Tibial nerve (tissue), 4 donors: Measurements from ENCODE around the gene NOL4L. TPM values are rescaled to one million over a fixed set of nuclear protein-coding genes. Genes with fewer than 3 reads are reported as not detected.

Experiments used
- DNase-seq, 2 donors: peaks; one replicate each; pipeline ENCODE4 v3.0.0-alpha.2; 2019; ENCODE audit warnings: low spot score in 2 of 2
- H3K27ac ChIP-seq, 4 donors: fragments of 200-600 bp; sonication (generic) in 3 of 4; one replicate each; pipeline ENCODE4 v1.5.1; 2017 to 2019; ENCODE audit warnings: mild to moderate bottlenecking in 1 of 4
- H3K27me3 ChIP-seq, 2 donors: fragments of 200-600 bp; sonication (generic) in 1 of 2; one replicate each; pipeline versions ENCODE4 v1.5.1 to v1.6.0; 2017 to 2019
- H3K36me3 ChIP-seq, 3 donors: fragments of 200-600 bp; sonication (generic); one replicate each; pipeline ENCODE4 v1.5.1; 2018 to 2019
- H3K4me1 ChIP-seq, 4 donors: fragments of 200-600 bp; sonication (generic) in 3 of 4; one replicate each; pipeline ENCODE4 v1.5.1; 2017 to 2019
- H3K4me3 ChIP-seq, 4 donors: fragments of 200-600 bp; sonication (generic) in 3 of 4; one replicate each; pipeline ENCODE4 v1.5.1; 2017 to 2019; ENCODE audit warnings: mild to moderate bottlenecking in 1 of 4, moderate library complexity in 1 of 4
- H3K9me3 ChIP-seq, 4 donors: fragments of 200-600 bp; sonication (generic) in 3 of 4; one replicate each; pipeline ENCODE4 v1.5.1; 2017 to 2019
- EP300 ChIP-seq, 2 donors: sonication (generic); formaldehyde crosslinking; IDR thresholded peaks; one replicate each; pipeline ENCODE4 v1.6.1; 2017; ENCODE audit warnings: antibody characterized with exemption in 2 of 2, mild to moderate bottlenecking in 1 of 2
- POLR2A ChIP-seq, 2 donors: fragments of 450-650 bp; IDR thresholded peaks; one replicate each; pipeline ENCODE4 v1.6.1; 2017; ENCODE audit warnings: antibody characterized with exemption in 2 of 2, mild to moderate bottlenecking in 2 of 2, moderate library complexity in 2 of 2
- WGBS, 2 donors: methylation state at CpG; one replicate each; pipeline ENCODE4 v1.1.5; 2018; 5-methylcytosine and 5-hydroxymethylcytosine counted together
- total RNA-seq, 4 donors: library from RNA; depleted of rRNA; stranded (reverse); fragments of >200 nt; gene quantifications; one replicate each; pipeline ENCODE4 v1.1.0, GENCODE V29; 2016
- TF ChIP-seq, protein P1 (sequence below), 5 experiments: fragments of 200-600 bp in 3 of 5; fragments of 450-650 bp in 2 of 5; sonication (generic) in 3 of 5; IDR thresholded peaks; one replicate each; pipeline ENCODE4 v1.5.1; 2016 to 2019; ENCODE audit warnings: antibody characterized with exemption in 5 of 5, mild to moderate bottlenecking in 3 of 5, moderate library complexity in 2 of 5

Gene NOL4L, protein sequence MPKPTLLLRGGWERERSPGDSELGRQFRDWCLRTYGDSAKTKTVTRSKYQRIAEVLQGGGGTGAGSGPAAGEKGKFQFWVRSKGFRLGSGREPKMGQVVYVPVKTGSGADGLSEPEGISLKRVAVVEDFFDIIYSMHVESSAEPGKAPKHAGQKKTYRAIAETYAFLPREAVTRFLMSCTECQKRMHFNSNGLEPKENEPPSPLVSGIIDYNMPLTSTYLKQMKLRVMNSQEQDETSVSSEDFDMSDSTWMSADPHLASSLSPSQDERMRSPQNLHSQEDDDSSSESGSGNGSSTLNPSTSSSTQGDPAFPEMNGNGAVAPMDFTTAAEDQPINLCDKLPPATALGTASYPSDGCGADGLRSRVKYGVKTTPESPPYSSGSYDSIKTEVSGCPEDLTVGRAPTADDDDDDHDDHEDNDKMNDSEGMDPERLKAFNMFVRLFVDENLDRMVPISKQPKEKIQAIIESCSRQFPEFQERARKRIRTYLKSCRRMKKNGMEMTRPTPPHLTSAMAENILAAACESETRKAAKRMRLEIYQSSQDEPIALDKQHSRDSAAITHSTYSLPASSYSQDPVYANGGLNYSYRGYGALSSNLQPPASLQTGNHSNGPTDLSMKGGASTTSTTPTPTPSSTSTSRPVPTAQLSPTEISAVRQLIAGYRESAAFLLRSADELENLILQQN
- 10 to 100 TPM; 11.5 to 22.3 (median 19.9) TPM for total RNA-seq

- H3K9me3 ChIP-seq = no peaks in the 10 kb centered on the region
- H3K36me3 ChIP-seq = no peaks in the 10 kb centered on the region
- H3K27me3 ChIP-seq = peaks cover 0 to 38% of the 10 kb centered on the region in 2 donors
- H3K4me1 ChIP-seq = peaks cover 0 to 32% (median 2%) of the 10 kb centered on the region in 4 donors
- TF ChIP-seq POLR2A (IDR thresholded peaks at IDR 0.05) (no peak), EP300 (IDR thresholded peaks at IDR 0.05) (no peak)
- TF ChIP-seq, protein P1, sequence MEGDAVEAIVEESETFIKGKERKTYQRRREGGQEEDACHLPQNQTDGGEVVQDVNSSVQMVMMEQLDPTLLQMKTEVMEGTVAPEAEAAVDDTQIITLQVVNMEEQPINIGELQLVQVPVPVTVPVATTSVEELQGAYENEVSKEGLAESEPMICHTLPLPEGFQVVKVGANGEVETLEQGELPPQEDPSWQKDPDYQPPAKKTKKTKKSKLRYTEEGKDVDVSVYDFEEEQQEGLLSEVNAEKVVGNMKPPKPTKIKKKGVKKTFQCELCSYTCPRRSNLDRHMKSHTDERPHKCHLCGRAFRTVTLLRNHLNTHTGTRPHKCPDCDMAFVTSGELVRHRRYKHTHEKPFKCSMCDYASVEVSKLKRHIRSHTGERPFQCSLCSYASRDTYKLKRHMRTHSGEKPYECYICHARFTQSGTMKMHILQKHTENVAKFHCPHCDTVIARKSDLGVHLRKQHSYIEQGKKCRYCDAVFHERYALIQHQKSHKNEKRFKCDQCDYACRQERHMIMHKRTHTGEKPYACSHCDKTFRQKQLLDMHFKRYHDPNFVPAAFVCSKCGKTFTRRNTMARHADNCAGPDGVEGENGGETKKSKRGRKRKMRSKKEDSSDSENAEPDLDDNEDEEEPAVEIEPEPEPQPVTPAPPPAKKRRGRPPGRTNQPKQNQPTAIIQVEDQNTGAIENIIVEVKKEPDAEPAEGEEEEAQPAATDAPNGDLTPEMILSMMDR (IDR thresholded peaks at IDR 0.05) = no peak
- peak within 1 kb of the TSS in 3 of 4 donors; percentile 36 to 67 (median 60) for H3K27ac ChIP-seq
- 0 to 1% methylated on average over 2 to 24 of the region's 80 CpGs for WGBS, 2 donors
- H3K4me3 ChIP-seq = peak within 1 kb of the TSS; percentile 42 to 56 (median 46)
- no peak for DNase-seq
These were observed at the start of gene NOL4L for GRCh38 chr20:32585011-32585585. NOL4L (minus strand) TSS chr20:32585333; CDS start chr20:32584890, 443 bp downstream.

DNA sequence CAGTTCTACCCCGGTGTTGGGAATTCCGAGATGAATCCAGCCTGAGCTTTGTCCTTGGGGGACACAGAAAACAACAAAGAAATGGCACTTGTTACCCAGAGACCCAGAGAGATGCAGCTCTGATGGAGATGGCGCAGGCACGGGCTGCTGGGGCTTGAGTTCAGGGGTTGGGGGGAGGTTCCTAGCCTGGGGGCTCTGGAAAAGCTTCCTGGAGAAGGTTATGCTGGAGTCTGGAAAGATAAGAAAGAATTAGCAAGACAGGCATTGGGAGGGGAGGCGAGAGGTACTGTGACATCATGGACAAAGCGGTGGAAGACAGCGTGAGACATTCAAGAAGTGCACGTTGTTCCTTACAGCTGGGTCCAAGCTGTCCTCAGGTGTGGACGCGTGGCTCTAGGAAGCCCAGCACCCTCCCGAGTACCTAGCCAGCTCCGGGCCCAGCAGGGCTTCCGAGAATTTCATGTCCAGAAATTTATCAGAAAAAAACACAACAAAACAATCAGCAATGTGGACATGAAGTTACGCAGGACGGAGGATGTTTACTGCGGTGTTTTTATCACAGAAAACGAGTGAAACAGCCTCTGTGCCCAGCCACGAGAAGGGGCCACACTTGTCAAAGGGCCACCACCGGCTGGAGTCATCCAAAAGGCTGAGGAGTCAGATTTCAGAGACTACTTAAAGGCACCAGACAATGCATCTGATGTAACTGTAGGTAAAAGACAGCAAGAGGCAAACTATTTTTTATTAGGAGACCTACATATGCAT is 49.1 kb upstream of the NOL4L start:
- H3K4me1 ChIP-seq = peaks cover 0 to 8% (median 0%) of the 10 kb centered on the region in 4 donors
- no peaks in the 10 kb centered on the region for H3K9me3 ChIP-seq
- no peak overlapping the region for H3K4me3 ChIP-seq
- H3K27ac ChIP-seq = no peak overlapping the region
- no peak for DNase-seq
- WGBS, 2 donors = 79 to 80% methylated on average over 19 of the region's 19 CpGs
- no peak for TF ChIP-seq EP300 (IDR thresholded peaks at IDR 0.05)
- no peak for TF ChIP-seq POLR2A (IDR thresholded peaks at IDR 0.05)
- TF ChIP-seq, protein P1 (IDR thresholded peaks at IDR 0.05) = no peak
- H3K27me3 ChIP-seq = no peaks in the 10 kb centered on the region
- H3K36me3 ChIP-seq = no peaks in the 10 kb centered on the region

GRCh38 chr20:32632461-32633354 is 47.6 kb upstream of the NOL4L start:
- DNase-seq = no peak
- Histone ChIP-seq H3K27me3 (peaks cover 0 to 7% of the 10 kb centered on the region in 2 donors), H3K9me3 (no peaks in the 10 kb centered on the region)

DNA sequence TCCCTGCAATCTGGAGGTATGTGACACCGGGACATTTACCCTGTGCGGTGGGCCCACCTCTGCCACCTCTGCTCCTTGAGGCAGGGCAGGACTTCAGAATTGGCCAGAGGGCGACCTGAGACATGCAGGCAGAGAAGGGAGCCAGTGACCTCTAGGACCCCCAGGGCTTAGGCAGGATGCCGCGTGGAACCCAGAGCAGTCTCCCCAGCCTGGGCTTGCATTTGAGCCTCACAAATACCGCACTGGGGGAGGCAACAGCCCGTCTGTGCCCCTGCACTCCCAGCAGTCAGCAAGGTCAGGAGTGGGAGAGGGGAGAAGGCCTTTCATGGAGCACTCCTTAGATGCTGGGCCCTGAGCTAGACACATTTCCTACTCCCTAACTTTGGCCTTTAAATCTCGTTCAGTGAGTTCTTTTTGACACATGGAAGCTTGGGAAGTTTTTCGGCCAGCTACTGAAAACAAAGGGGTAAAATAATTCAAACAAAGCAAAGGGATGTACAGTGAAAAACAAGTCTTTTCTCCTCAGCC is 46.9 kb upstream of the NOL4L start:
- H3K36me3 ChIP-seq = no peaks in the 10 kb centered on the region
- peaks cover 0 to 19% (median 10%) of the 10 kb centered on the region in 4 donors for H3K4me1 ChIP-seq
- 43 to 66% methylated on average over 6 to 8 of the region's 9 CpGs for WGBS, 2 donors
- H3K27me3 ChIP-seq = peaks cover 0 to 14% of the 10 kb centered on the region in 2 donors
- no peak overlapping the region for H3K4me3 ChIP-seq
- no peak for DNase-seq
- no peaks in the 10 kb centered on the region for H3K9me3 ChIP-seq
- H3K27ac ChIP-seq = peak overlapping the region in 1 of 4 donors; percentile 64
- TF ChIP-seq, protein P1 (IDR thresholded peaks at IDR 0.05) = no peak
- TF ChIP-seq EP300 (IDR thresholded peaks at IDR 0.05) (no peak), POLR2A (IDR thresholded peaks at IDR 0.05) (no peak)

More at GRCh38 chr20:32632461-32633354, 47.6 kb upstream of the NOL4L start:
- no peak overlapping the region for H3K4me3 ChIP-seq
- H3K36me3 ChIP-seq = no peaks in the 10 kb centered on the region
- TF ChIP-seq POLR2A (IDR thresholded peaks at IDR 0.05) (no peak), EP300 (IDR thresholded peaks at IDR 0.05) (no peak)
- TF ChIP-seq, protein P1 (IDR thresholded peaks at IDR 0.05) = no peak
- H3K4me1 ChIP-seq = peaks cover 0 to 12% (median 3%) of the 10 kb centered on the region in 4 donors
- peak overlapping the region in 1 of 4 donors; percentile 64 for H3K27ac ChIP-seq
- 64 to 69% methylated on average over 16 of the region's 16 CpGs for WGBS, 2 donors
